Measurements from ENCODE around the gene KRTAP9-2. TPM values are rescaled to one million over a fixed set of nuclear protein-coding genes. Genes with fewer than 3 reads are reported as not detected.

Gene KRTAP9-2
- total RNA-seq, 1 experiment from 2014 or later, result not detected

Other genes starting within 250 kb of the KRTAP9-2 start
- not detected in 2 replicates for gene KRT40, start 242.3 kb upstream of the KRTAP9-2 start, total RNA-seq (2014; rRNA removed; shearing (Covaris generic))
- not detected in 2 replicates for gene KRTAP3-3, start 232.5 kb upstream of the KRTAP9-2 start, total RNA-seq (2014; rRNA removed; shearing (Covaris generic))
- gene KRTAP3-2, start 226.7 kb upstream of the KRTAP9-2 start, total RNA-seq (2014; rRNA removed; shearing (Covaris generic)), result not detected in 2 replicates
- not detected in 2 replicates for gene KRTAP3-1, start 217.5 kb upstream of the KRTAP9-2 start, total RNA-seq (2014; rRNA removed; shearing (Covaris generic))
- gene KRTAP1-5, start 199.4 kb upstream of the KRTAP9-2 start, total RNA-seq (2014; rRNA removed; shearing (Covaris generic)), result 0.45 and 2.5 TPM in 2 replicates
- not detected in 2 replicates for gene KRTAP1-4, start 196.5 kb upstream of the KRTAP9-2 start, total RNA-seq (2014; rRNA removed; shearing (Covaris generic))
- gene KRTAP1-3, start 191.8 kb upstream of the KRTAP9-2 start, total RNA-seq (2014; rRNA removed; shearing (Covaris generic)), result not detected in 2 replicates
- not detected in 2 replicates for gene KRTAP1-1, start 185.2 kb upstream of the KRTAP9-2 start, total RNA-seq (2014; rRNA removed; shearing (Covaris generic))
- gene KRTAP2-1, start 179.3 kb upstream of the KRTAP9-2 start, total RNA-seq (2014; rRNA removed; shearing (Covaris generic)), result not detected in 2 replicates
- gene KRTAP2-2, start 171.4 kb upstream of the KRTAP9-2 start, total RNA-seq (2014; rRNA removed; shearing (Covaris generic)), result not detected in 2 replicates
- not detected in 2 replicates for gene KRTAP2-3, start 166.5 kb upstream of the KRTAP9-2 start, total RNA-seq (2014; rRNA removed; shearing (Covaris generic))
- gene KRTAP2-4, start 160.8 kb upstream of the KRTAP9-2 start, total RNA-seq (2014; rRNA removed; shearing (Covaris generic)), result not detected in 2 replicates
- not detected in 2 replicates for gene KRTAP4-7, start 142.5 kb upstream of the KRTAP9-2 start, total RNA-seq (2014; rRNA removed; shearing (Covaris generic))
- not detected in 2 replicates for gene KRTAP4-8, start 128.5 kb upstream of the KRTAP9-2 start, total RNA-seq (2014; rRNA removed; shearing (Covaris generic))
- gene KRTAP4-16, start 124.4 kb upstream of the KRTAP9-2 start, total RNA-seq (2014; rRNA removed; shearing (Covaris generic)), result not detected in 2 replicates
- not detected in 2 replicates for gene KRTAP4-9, start 121.3 kb upstream of the KRTAP9-2 start, total RNA-seq (2014; rRNA removed; shearing (Covaris generic))
- gene KRTAP4-11, start 108.3 kb upstream of the KRTAP9-2 start, total RNA-seq (2014; rRNA removed; shearing (Covaris generic)), result not detected in 2 replicates
- not detected in 2 replicates for gene KRTAP4-12, start 102.5 kb upstream of the KRTAP9-2 start, total RNA-seq (2014; rRNA removed; shearing (Covaris generic))
- gene KRTAP4-6, start 86.1 kb upstream of the KRTAP9-2 start, total RNA-seq (2014; rRNA removed; shearing (Covaris generic)), result not detected in 2 replicates
- not detected in 2 replicates for gene KRTAP4-5, start 76.8 kb upstream of the KRTAP9-2 start, total RNA-seq (2014; rRNA removed; shearing (Covaris generic))
- gene KRTAP4-4, start 65.9 kb upstream of the KRTAP9-2 start, total RNA-seq (2014; rRNA removed; shearing (Covaris generic)), result not detected in 2 replicates
- not detected in 2 replicates for gene KRTAP4-3, start 58.4 kb upstream of the KRTAP9-2 start, total RNA-seq (2014; rRNA removed; shearing (Covaris generic))
- not detected in 2 replicates for gene KRTAP4-2, start 48.4 kb upstream of the KRTAP9-2 start, total RNA-seq (2014; rRNA removed; shearing (Covaris generic))
- gene KRTAP4-1, start 41.7 kb upstream of the KRTAP9-2 start, total RNA-seq (2014; rRNA removed; shearing (Covaris generic)), result not detected in 2 replicates
- gene KRTAP9-1, start 36.8 kb upstream of the KRTAP9-2 start, total RNA-seq (2014; rRNA removed; shearing (Covaris generic)), result not detected in 2 replicates
- gene KRTAP9-3, start 5.8 kb downstream of the KRTAP9-2 start, total RNA-seq (2014; rRNA removed; shearing (Covaris generic)), result not detected in 2 replicates
- gene KRTAP9-8, start 11.4 kb downstream of the KRTAP9-2 start, total RNA-seq (2014; rRNA removed; shearing (Covaris generic)), result not detected in 2 replicates
- not detected in 2 replicates for gene KRTAP9-4, start 23.0 kb downstream of the KRTAP9-2 start, total RNA-seq (2014; rRNA removed; shearing (Covaris generic))
- gene KRTAP9-9, start 28.7 kb downstream of the KRTAP9-2 start, total RNA-seq (2014; rRNA removed; shearing (Covaris generic)), result not detected in 2 replicates
- not detected in 2 replicates for gene KRTAP9-6, start 38.7 kb downstream of the KRTAP9-2 start, total RNA-seq (2014; rRNA removed; shearing (Covaris generic))
- gene KRTAP9-7, start 49.0 kb downstream of the KRTAP9-2 start, total RNA-seq (2014; rRNA removed; shearing (Covaris generic)), result not detected in 2 replicates
- not detected in 2 replicates for gene KRTAP29-1, start 76.2 kb downstream of the KRTAP9-2 start, total RNA-seq (2014; rRNA removed; shearing (Covaris generic))
- not detected in 2 replicates for gene KRTAP16-1, start 82.7 kb downstream of the KRTAP9-2 start, total RNA-seq (2014; rRNA removed; shearing (Covaris generic))
- gene KRTAP17-1, start 89.1 kb downstream of the KRTAP9-2 start, total RNA-seq (2014; rRNA removed; shearing (Covaris generic)), result not detected in 2 replicates
- gene KRT33A, start 124.2 kb downstream of the KRTAP9-2 start, total RNA-seq (2014; rRNA removed; shearing (Covaris generic)), result not detected in 2 replicates
- 0.21 and 0.72 TPM in 2 replicates for gene KRT33B, start 143.2 kb downstream of the KRTAP9-2 start, total RNA-seq (2014; rRNA removed; shearing (Covaris generic))
- gene KRT34, start 155.7 kb downstream of the KRTAP9-2 start, total RNA-seq (2014; rRNA removed; shearing (Covaris generic)), result 0.84 and 1.6 TPM in 2 replicates
- gene KRT31, start 171.0 kb downstream of the KRTAP9-2 start, total RNA-seq (2014; rRNA removed; shearing (Covaris generic)), result not detected in 2 replicates
- not detected in 2 replicates for gene KRT37, start 197.9 kb downstream of the KRTAP9-2 start, total RNA-seq (2014; rRNA removed; shearing (Covaris generic))
- gene KRT38, start 214.3 kb downstream of the KRTAP9-2 start, total RNA-seq (2014; rRNA removed; shearing (Covaris generic)), result not detected in 2 replicates
- gene KRT32, start 240.7 kb downstream of the KRTAP9-2 start, total RNA-seq (2014; rRNA removed; shearing (Covaris generic)), result not detected in 2 replicates

Data from SJSA1 (cell line).